Fibroblast of the conjunctiva (primary cell): Measurements from ENCODE around the gene PTRHD1.

ENCODE experiments used
- DNase-seq: peaks from one replicate; pipeline ENCODE4 v3.0.0-alpha.2; 2010; ENCODE audit warnings: low read depth

PTRHD1 gene

DNA sequence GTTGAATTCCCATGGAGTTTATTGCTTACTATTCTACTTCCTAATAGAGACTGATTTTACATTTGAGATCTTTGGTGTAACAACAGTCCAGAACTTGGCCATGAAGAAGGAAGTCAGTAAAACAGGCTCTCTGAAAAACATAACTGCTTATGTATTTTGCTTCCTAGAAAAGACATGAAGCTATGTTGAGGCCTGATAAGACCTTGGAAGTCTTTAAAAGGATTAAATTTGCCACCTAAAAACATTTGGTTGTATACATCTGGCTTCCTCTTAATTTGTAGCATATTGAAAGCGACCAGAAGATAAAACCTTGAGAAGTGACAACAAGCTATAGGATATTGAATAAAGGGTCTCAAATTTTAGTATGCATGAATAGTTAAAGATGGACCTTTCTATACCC lies 36.4 kb downstream of the PTRHD1 start:
- DNase-seq = no peak

GRCh38 chr2:24754985-24755705 lies 38.0 kb downstream of the PTRHD1 start:
- no peak for DNase-seq

DNA sequence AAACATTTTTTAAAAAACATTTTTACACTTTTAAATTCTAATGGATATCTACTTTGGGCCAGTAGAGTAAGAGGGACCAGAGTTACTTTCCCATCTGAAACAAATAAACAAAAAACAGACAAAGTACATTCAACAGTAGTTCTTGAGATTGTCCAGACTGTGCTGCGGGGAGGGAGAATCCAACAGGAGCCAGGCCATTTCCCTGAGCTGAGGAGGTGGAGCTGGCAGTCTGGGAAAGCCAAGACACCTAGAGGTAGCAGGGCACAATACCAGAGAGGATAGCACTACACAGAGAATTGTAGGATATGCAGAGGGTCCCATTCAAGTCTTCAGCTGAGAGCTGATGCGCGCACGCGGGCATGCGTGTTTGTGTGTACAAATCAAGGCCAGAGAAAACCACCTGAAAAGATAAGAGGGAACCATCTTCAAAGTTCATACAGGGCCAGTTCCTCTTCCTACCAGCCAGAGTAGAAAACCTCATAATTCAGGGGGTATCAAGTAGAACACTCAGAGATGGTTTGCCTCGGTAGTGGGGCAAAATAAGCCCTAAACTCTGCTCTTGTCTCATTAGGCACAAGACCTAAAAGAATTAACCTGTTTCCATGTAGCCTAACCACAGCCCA lies 44.0 kb downstream of the PTRHD1 start:
- DNase-seq = no peak

- no peak for DNase-seq
Observed at GRCh38 chr2:24747299-24747698, 45.9 kb downstream of the PTRHD1 start.

GRCh38 chr2:24745825-24746224 lies 47.4 kb downstream of the PTRHD1 start:
- no peak for DNase-seq

GRCh38 chr2:24744356-24744755 lies 48.8 kb downstream of the PTRHD1 start:
- no peak for DNase-seq

DNA sequence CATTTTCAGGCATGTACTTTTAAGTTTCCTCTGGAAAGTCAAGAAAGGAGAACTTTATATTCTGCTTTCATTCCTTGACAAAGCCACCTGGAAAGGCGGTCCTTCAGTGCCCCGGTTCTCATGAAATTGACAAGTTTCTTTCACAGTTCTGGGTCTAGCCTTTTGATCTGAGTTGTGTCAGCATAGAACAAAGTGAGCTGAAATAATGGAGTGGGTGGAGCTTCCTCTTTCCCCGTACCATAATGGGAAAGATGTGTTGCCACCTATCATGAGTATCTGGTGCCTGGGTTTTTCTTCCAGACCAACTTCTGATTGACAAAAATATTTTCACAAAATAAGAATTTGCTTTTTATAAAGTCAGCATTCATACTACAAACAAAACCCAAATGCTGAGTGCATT lies 49.3 kb downstream of the PTRHD1 start:
- no peak for DNase-seq

DNA sequence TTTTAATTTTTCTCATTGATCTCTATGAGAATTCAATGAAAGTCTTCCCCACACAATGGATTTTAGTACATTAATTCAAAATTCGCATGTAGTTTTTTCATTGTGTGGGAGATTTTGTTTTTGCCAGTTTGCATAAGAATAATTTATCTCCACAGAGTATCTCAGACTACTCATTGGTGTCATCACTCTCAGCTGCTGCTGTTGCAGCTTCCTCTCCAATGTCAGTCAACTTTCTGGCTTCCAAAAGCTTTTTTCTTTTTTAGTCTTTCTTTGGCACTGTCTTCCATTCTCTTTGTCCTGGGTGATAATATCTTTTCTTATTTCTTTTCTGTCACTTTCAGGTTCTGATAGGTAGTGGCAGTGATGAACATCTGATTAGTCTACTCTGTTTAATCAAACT lies 50.5 kb downstream of the PTRHD1 start:
- DNase-seq = no peak

DNA sequence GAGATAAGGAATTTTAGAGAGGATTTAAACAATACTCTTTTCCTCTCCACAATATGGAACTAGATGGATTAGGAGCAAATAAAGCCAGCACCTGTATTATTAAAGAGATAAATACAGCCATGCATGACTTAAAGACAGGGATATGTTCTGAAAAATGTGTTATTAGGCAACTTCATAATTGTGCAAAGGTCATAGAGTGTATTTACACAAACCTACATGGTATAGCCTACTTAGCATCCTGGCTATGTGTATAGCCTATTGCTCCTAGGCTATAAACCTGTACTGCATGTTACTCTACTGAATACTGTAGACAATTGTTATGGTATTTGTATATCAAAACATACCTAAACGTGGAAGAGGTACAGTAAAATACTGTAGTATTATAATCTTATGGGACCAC lies 53.0 kb downstream of the PTRHD1 start:
- no peak for DNase-seq
